SK-N-SH (cell line): Measurements from ENCODE around the gene CLDN15. TPM values are rescaled to one million over a fixed set of nuclear protein-coding genes. Genes with fewer than 3 reads are reported as not detected.

Source experiments
- polyA plus RNA-seq, 3 experiments: library from polyadenylated mRNA; depleted of rRNA; stranded (reverse); fragments of >200 nt; gene quantifications; 2 replicates each; pipeline ENCODE4 v1.2.3, GENCODE V29; 2012
- small RNA-seq, 7 experiments: library from RNA; depleted of rRNA; stranded (forward); fragments of <200 nt; gene quantifications; one replicate each; pipeline ENCODE3, GENCODE V24; 2012

Gene CLDN15
- polyA plus RNA-seq, 1 of the 3 experiments (the other 2 are of a cell fraction), result 24.0 TPM

Small RNA genes lying within 50 kb of the gene (small RNA-seq; reads per million reads assigned to genes)
- 0 reads per million in 7 experiments for gene RNU6-1104P

Other genes starting within 250 kb of the CLDN15 start
- not detected in 2 replicates for gene MUC17, start 217.7 kb downstream of the CLDN15 start, polyA plus RNA-seq (2012; rRNA removed)
- gene TRIM56, start 152.3 kb downstream of the CLDN15 start, polyA plus RNA-seq (2012; rRNA removed), result 2.5 and 2.9 TPM in 2 replicates
- gene SERPINE1, start 110.7 kb downstream of the CLDN15 start, polyA plus RNA-seq (2012; rRNA removed), result 4,174 and 5,753 TPM in 2 replicates
- gene AP1S1, start 83.3 kb downstream of the CLDN15 start, polyA plus RNA-seq (2012; rRNA removed), result 616 and 704 TPM in 2 replicates
- 17.4 and 54.3 TPM in 2 replicates for gene VGF, start 72.2 kb downstream of the CLDN15 start, polyA plus RNA-seq (2012; rRNA removed)
- 0.64 and 0.68 TPM in 2 replicates for gene NAT16, start 57.5 kb downstream of the CLDN15 start, polyA plus RNA-seq (2012; rRNA removed)
- not detected in 2 replicates for gene MOGAT3, start 36.8 kb downstream of the CLDN15 start, polyA plus RNA-seq (2012; rRNA removed)
- gene PLOD3, start 20.2 kb downstream of the CLDN15 start, polyA plus RNA-seq (2012; rRNA removed), result 134 and 276 TPM in 2 replicates
- gene ZNHIT1, start 19.6 kb downstream of the CLDN15 start, polyA plus RNA-seq (2012; rRNA removed), result 71.6 and 101 TPM in 2 replicates
- 1,071 and 1,313 TPM in 2 replicates for gene FIS1, start 7.3 kb upstream of the CLDN15 start, polyA plus RNA-seq (2012; rRNA removed)
- 62.4 and 66.7 TPM in 2 replicates for gene IFT22, start 84.0 kb upstream of the CLDN15 start, polyA plus RNA-seq (2012; rRNA removed)
- gene COL26A1, start 125.1 kb upstream of the CLDN15 start, polyA plus RNA-seq (2012; rRNA removed), result 0.05 and 0.06 TPM in 2 replicates